HG03175 (cell line): ENCODE data around the gene ANKH.
"Not testable (repeated sequence)": the region's sequence is repeated elsewhere in the genome, so short reads cannot be mapped to it uniquely, and the experiment has no call there.

ENCODE experiments used
- ATAC-seq: cut with Tn5 transposase; IDR thresholded peaks from one replicate; pipeline ENCODE4 v1.9.1; 2021; ENCODE audit warnings: mild to moderate bottlenecking, moderate library complexity; ENCODE audit not compliant: unreplicated experiment

The ANKH gene

DNA sequence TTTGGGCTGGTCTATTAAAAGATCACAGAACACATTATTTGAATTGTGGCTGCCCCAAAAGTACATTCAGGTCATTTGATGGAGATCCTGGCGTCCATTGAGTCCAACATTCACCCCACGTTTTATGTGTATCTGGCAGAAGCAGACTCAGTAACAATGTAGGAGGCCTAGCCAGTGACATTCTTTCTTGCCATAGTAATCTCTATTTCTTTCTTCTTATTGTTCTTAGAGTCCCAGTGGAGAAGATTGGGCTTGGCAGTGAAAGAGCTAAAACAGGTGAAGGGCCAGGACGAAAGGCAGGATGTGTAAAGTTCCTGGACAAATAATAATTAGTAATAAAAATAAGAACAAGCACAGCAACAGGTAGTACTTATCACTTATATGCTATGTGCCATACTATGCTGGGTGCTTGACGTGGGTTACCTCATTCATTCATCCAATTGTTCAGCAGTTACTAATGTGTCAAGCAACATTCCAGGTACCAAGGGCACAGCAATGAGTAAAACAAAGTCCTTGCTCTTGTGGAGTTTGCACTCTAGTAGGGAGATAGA is 12.6 kb upstream of the ANKH start:
- no peak for ATAC-seq

DNA sequence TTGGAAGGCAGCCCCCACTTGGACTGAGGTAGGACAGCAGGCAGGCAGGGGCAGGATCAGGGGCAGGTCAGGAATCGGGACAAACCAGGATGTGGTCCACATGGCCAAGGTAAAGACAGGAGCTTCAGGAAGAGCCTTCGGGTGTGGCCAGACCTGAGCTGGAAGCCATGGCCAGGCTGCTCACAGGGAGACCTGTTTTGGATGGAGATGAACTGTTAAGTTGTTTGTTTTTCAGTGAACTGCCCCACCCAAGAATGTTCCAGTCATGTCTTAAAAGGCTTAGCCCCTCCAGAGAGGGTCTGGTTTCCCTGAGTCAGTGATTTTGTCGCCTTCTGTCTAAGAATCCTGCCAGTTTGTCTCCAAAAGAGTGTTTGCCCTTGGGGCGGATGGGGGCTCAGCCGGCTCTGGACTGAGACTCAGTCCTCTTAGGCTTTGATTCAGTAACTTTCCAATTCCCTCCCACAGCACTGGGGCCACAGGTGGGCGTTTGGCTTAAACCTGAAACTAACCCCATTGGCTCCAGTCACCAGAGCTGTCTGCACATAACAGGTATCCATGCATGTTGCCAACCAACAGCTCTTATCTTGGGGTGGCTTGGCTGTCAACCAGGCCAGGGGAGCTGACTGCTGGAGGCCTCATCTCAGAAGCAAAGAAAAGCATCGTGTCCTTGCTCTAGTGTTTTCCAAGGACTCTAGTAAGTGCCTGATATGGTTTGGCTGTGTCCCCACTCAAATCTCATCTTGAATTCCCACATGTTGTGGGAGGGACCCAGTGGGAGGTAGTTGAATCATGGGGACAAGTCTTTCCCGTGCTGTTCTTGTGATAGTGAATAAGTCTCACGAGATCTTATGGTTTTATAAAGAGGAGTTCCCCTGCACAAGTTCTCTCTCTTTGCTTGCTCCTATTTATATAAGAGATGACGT is 11.3 kb upstream of the ANKH start:
- ATAC-seq = no peak

DNA sequence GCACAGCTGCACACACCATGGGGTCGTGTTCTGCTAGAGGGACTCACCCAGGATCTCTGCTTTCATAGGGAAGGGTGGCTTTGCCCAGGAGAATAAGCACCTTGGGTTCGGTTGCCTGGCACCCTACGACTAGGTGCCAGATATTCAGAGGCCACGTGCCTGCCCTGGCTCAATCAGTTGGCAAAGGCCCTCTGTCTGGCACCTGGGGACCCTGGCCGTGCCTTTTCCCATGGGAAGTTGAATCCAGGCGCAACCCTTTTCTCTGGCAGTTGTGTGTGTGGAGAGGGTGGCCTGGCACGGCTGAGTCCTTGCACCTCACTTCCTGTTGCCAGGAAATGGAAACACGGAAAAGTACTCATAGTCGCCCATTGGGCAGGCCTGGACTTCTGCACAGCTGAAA is 10.2 kb upstream of the ANKH start:
- ATAC-seq = no peak

DNA sequence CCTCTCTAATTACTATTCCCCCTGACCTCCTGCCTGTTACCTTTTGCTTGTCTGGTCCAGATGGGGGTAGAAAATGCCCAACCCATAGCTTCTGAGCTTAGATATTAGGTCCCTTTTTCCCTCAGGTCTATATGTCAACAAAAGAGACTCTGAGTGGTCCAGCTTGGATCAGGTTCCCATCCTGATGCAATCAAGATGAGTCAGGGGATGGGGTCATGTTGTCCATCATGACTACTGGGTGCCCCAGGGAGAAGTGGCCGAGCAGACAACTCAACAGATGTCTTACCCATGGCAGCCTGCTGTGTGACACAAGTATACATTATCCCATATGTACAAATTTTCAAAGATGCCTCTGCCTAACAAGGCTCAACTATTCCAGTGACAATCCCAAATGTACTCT is 9.1 kb upstream of the ANKH start:
- ATAC-seq = no peak

DNA sequence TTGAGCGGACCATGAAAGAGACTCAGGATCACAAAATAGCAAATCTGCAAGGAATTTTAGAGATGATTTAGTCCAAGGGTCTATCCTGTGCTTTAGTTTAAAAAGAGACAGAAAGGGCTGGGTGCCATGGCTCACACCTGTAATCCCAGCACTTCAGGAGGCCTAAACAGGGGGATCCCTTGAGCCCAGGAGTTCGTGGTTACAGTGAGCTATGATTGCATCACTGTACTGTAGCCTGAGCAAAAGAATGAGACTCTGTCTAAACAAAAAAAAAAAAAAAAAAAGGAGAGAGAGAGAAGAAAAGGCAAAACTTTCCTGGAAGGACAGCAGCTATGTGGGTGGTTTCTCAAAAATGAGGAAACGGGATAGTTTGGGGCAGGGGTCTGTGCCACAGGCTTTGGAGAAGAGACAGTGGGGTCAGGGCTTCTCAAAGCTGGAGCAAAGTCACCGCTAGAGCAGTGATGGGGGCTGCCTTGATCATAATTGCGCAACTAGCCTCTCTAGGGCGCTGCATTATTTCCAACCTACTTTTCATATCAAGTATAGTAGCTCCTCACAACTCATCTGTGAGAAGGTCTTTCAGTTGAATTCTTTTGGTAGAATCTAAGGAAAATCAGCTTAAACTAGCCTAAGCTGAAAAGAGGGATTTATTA is 8.5 kb upstream of the ANKH start:
- ATAC-seq = no peak

DNA sequence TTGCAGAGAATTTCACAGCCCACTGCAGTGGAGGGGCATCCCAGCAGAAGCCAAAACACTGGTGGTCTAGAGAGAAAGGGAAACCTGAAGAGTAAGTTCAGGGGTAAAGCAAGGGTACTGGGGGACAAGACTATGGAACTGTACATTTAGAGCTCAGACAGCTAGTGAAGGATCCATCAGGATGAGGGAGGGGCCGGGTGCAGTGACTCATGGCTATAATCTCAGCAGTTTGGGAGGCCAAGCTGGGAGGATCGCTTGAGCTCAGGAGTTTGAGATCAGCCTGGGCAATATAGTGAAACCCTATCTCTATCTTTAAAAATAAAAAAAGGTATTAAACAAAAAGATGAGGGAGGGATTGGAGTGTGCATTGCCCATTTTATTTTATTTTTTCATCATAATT is 7.8 kb upstream of the ANKH start:
- no peak for ATAC-seq

DNA sequence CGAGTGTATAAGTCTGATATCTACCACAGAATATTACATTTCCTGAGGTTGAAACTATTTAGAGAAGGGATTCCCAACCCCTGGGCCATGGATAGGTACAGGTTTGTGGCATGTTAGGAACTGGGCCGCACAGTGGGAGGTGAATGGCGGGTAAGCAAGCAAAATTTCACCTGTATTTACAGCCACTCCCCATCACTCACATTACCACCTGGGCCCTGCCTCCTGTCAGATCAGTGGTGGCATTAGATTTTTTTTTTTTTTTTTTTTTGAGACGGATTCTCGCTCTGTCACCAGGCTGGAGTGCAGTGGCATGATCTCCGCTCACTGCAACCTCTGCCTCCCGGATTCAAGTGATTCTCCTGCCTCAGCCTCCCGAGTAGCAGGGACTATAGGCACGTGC is 6.6 kb upstream of the ANKH start:
- not testable (repeated sequence) for ATAC-seq

DNA sequence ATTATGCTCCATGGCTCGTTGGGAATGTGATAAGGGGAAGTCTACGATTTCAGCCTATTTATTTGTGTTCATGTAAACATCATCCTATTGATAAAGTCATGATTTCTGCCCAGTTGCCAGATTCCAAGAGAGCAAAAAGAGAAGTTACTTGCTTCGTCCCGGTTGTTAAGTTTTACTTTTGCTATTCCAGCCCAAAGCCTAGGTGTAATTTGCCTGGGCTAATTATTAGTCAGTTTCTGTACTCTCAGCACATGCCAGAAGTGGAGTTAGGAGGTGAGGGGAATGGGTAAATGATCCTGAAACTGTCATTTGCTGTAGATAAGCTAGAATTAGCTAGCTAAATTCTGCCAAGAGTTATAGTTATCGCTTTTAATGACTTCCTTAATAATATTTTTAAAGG is 4.5 kb upstream of the ANKH start:
- no peak for ATAC-seq

DNA sequence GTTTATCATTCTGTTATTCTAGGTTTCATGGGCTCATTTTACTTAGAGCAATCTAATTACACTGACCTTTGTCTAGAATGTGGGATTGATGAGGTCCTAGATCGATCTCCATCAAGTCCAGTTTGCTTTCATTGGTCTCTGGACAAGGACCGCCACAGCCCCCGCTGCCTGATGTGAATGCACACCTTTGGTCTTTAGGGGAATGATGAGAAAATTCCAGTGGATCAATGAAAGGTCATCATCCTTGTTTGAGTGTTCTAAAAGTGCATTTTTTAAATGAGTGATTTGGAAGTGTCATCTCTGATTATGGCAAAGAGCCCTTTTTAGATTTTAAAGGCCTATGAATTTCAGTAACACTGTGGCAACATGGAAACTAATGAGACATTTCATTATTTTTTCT is 2.2 kb upstream of the ANKH start:
- ATAC-seq = no peak

DNA sequence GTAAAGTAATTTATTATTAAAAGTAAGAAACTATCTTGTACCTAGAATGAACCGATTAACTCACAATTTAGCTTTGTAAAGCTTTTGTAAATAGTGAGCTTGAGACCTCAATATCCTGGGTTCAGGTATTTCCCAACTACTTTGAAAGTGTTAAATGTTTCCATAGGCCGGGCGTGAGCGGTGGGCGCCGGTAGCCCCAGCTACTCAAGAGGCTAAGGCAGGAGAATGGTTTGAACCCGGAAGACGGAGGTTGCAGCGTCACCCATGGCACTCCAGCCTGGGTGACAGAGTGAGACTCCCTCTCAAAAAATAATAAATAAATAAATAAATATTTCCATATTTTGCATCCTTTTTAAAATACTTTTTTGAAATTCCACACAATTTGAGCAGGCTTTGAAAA is 1.5 kb upstream of the ANKH start:
- ATAC-seq = no peak

DNA sequence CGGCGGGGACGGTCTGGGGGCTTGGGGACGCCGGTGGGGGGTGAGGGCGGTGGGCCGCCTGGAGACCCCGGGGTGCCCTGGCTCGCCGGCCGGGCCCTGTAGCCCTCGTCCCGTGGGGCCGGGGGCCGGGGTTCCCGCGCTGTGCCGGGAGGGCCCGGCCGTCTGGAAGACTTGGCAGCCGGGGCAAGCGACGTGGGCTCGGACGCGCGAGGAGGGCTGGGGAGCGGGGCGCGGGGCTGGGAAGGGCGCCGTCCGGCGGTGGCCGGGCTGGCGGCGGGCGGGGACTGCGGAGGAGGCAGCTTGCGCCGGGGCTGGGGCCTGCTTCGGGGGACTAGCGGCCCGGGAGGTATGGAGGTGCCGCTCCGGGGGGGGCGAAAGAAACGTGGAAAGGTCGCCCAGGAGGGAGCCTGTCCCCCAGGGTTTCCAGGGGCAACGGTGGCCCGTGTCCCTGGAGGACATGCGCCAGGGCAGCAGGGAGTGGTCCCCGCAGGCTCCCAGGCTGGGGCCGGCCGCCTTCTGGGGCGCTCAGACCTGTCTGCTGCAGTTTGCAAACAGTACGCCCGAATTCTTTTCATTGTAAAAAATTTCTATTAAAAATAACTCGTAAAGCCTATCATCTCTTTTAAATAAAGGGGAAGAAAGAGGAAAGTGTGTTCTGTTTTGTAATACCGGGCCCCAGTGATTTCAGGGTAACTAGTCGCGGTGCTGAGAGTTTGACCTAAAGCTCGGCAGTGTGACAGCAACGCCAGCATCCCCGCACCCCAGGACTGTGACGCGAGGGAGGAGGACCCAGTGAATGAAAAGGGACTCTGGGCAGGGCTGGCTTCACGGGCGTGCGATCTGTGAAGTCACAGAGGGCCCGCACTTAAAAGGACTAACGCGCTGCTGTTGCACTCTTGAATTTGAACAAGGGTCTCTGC is 752 bp upstream of the ANKH start:
- ATAC-seq = peak; percentile 38

DNA sequence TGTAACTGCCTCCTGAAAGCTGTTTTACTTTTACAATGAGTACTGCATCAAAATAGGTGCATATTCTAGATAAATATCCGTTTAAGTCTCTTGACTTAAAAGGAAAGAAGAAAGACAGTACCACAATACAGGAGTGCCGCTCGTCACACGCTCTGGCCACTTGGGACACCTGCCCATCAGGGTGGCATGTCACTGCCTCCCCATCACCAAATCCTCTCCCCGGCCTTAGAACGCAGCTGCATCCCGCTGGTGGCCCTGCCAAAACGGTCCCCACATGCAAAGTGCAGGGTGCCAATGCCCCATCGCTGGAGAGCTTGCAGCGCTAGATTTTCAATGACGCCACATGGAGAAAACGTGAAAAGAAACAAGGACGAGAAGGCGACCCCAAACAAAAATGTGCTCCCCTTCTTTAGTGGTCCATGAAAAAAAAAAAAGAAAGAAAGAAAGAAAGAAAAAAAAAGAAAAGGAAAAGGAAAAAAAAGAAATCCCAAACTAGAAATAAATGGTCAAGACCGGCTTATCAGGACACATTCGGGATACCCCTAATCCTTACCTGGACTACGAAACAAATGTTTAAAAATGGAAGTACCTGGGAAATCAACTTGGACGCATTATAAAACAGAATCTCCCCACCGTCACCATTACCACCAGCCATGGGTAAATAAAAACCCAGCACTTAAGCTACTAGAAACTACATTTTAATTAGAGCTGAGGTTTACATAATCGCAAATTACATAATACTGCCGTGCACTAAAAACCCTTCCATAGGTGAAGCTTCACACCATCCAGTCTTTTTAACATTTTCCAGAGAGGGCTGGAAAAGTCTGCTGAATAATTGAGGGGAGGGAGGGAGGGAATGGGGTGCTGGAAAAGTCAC is 1.0 kb downstream of the ANKH start:
- ATAC-seq = no peak

DNA sequence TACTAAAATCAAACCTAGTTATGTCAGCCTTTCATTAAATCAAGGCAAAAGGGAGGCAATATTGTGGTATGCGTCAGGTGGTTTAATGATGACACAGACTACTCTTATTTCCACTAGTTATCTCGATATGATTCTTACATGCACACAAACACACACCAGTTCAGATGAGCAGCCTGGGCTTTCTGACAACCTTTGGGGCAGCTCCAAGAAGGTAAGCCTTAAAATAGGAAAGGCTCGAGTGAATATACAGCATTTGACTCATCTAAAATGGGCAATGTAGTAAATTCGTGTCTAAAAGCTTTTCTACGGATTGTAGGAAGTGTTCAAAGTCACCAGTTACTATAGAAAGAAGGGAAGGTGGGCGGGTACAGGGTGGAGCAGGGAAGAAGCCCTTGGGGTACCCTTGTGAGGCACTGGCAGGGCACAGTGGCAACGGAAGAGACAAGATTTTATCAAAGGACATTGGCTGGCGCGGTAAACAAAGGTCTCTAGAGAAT is 1.9 kb downstream of the ANKH start:
- no peak for ATAC-seq

DNA sequence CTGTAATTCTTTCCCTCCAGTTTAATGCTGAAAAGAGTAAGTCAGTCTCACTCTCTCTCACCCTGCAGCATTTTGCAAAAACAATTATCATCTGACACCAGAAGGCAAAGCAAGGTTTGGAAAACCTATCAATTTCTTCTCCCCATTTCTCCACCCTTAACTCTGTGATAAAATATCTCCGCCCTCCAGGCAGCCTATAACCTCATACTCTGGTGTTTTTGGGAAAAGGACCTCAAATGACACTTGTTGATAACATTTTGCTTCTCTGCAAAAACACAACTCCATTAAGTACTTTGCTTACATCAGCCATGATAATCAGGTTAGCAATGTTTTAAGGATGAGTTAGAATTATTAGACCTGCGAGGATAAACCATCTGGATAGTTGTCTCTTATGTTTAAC is 2.3 kb downstream of the ANKH start:
- ATAC-seq = no peak

DNA sequence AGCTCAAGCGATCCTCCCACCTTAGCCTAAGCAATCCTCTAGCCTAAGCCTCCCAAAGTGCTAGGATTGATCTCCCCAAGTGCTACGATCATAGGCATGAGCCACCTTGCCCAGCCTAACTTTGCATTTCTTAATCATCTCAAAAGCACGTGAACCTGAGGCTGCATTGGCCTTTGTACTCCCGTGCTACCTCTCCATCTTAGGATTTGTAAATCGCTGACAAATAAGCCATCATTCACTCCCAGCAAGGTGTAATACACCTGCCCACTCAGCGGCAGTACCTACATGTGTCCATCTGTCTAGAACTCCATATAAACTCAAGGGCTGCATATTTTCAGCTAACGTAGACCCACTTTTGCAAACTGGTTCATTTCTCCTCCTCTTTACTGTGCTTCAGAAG is 2.8 kb downstream of the ANKH start:
- no peak for ATAC-seq

DNA sequence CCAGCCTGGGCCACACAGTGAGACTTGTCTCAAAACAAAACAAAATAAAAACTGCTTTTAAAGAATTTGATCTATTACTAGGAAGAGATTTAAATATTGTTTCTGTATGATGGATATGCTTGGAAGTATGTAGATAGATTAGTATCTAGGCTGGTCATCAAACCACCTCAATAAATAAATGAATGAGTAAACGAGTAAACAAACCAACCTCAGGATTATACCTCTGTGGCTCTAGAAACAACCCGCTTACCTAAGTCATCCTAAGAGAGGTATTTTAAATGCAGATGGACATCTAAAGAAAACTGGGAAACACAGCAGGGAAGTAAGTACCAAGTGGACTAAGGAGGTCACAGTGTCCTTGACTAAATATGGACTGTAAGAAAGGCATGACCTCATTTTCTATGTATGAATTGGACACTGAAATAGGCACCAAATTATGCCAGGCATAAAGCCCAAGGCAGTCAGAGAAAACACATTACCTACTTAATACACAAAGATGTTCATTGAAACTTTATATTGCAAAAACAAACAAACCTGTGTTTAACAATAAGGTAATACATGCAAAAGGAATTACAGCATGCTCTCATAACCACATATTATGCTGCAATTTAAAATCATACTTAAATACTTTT is 7.3 kb downstream of the ANKH start:
- ATAC-seq = no peak

DNA sequence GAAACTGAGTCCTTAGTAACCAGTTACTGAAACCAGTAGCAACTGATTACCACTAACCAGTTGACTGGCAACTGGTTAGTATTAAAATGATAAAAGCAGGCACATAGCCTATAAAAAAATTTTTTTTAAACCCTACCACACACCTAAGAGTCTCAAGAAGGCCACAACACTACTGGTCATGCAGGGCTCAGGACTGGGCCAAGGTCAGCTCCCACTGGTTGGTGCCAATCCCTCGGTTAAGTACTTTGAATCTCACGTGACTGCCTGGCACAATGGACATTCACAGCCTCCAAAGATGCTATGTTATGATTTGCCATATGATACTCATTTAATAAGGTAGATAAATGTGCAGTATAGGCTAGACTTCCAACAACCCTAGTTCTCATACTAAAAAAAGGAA is 8.5 kb downstream of the ANKH start:
- ATAC-seq = no peak

DNA sequence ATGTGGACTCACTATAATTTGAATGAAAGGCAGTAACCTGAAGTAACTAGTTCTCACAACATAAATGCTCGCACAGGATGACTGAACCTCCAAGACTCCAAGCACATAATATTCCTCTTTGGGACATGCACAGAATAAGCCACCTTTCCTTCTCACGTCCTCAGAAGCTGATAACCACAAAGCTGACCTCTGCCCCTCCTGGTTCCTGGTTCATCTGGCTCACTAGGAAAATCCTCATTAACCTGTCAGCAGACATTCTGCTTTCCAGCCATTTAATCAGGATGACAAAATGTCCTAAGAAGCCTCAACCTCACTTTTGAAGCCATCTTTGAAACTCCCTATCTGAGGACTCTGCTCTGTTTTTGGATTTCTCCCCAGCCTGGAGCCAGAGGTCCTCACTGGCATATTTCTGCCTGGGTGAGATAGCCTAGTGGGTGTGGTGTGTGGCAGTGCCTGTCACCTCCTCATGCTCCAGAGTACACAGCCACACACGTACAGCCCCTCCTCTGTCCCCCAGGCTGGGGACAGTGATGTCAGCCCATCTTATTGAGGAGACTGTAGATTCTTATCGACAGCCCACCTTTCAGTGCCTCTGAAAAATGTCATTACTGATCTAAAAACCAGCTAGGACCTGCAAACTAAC is 10.3 kb downstream of the ANKH start:
- ATAC-seq = no peak

DNA sequence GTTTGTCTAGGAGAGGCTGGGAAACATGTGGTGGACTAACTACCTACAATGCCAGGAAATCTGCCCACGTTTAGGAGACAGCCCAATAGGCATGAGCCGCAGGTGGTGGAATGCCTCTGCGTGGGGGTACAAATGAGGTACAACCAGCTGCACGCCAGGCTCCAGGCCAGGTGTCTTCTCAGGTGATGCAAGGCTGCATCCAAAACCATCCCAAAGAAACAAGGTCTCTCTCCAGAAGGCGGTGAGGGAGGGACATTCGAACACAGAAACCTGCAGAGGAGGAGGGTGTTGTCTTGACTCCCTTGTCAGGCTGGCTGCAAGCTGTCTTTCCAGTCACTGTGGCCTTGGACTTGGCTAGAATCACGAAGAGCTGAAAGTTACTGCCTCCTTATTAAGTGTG is 11.6 kb downstream of the ANKH start:
- no peak for ATAC-seq
